ENCODE measurements around the gene ZNF581.

Gene ZNF581

DNA sequence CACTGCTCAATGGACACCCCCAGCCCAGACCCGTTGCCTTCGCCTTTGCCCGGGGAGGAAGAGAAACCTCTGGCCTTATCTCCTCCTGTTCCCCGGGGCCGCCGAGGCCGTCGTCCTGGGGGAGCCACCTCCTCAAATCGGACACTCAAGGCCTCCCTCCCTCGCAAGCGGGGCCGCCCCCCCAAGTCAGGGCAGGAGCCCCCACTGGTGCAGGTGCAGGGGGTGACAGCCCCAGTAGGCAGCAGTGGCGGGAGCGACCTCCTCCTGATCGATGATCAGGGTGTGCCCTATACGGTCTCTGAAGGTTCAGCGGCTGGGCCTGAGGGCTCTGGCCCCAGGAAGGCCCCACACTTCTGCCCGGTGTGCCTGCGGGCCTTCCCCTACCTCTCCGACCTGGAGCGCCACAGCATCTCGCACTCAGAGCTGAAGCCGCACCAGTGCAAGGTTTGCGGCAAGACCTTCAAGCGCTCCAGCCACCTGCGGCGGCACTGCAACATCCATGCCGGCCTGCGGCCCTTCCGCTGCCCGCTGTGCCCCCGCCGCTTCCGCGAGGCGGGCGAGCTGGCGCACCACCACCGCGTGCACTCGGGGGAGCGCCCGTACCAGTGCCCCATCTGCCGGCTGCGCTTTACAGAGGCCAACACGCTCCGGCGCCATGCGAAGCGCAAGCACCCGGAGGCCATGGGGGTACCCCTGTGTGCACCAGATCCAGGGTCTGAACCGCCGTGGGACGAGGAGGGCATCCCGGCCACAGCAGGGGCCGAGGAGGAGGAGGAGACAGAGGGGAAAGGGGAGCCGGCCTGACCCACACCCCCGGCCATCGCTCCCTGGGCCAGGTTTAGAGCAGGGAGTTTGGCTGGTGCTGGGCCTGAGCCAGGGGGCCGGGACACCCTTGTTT is 41.1 kb upstream of the ZNF581 start:
- Histone ChIP-seq H3K14ac (ENCODE audit: low read length in 2 of 2) (no peak overlapping the region), H2BK12ac (ENCODE audit: low read length in 2 of 2) (peak overlapping the region in 1 of 2 experiments; percentile 76), H4K8ac (ENCODE audit: low read length) (no peak overlapping the region), H2AFZ (ENCODE audit: low read depth, low read length) (no peak overlapping the region), H2BK15ac (ENCODE audit: low read depth, poor library complexity, severe bottlenecking) (peak overlapping the region; percentile 70), H3K4me2 (ENCODE audit: low read length, poor library complexity, severe bottlenecking) (no peak overlapping the region), H3K9ac (ENCODE audit: low read length) (no peak overlapping the region), H3K18ac (ENCODE audit: low read depth in 1 of 2, low read length in 2 of 2) (no peak overlapping the region), H3K36me3 (ENCODE audit: control insufficient read depth in 1 of 2, insufficient read depth in 2 of 2, low read depth in 1 of 2, low read length in 2 of 2) (peaks cover 8 to 26% of the 10 kb centered on the region in 2 experiments), H2AK5ac (ENCODE audit: low read length, severe bottlenecking) (peak overlapping the region; percentile 59), H3K27me3 (ENCODE audit: control insufficient read depth in 1 of 2, insufficient read depth in 1 of 2, low read length in 2 of 2) (no peaks in the 10 kb centered on the region), H2BK5ac (ENCODE audit: low read depth, low read length, poor library complexity, severe bottlenecking) (no peak overlapping the region), H3K4ac (ENCODE audit: low read depth in 1 of 2, low read length in 2 of 2) (peak overlapping the region in 1 of 2 experiments; percentile 36), H2BK120ac (ENCODE audit: low read depth, low read length) (no peak overlapping the region), H4K91ac (ENCODE audit: low read length) (peak overlapping the region; percentile 25), H3K4me3 (ENCODE audit: insufficient read depth in 1 of 2, low read depth in 1 of 2, low read length in 2 of 2) (no peak overlapping the region), H3K79me1 (replicated peaks; ENCODE audit: low read length, poor library complexity, severe bottlenecking) (peaks cover 36% of the 10 kb centered on the region), H3K27ac (ENCODE audit: low read length, poor library complexity, severe bottlenecking) (no peak overlapping the region), H3K23ac (ENCODE audit: low read length in 2 of 2) (no peak overlapping the region), H3K4me1 (ENCODE audit: control insufficient read depth, insufficient read depth, low read depth, low read length) (peaks cover 23% of the 10 kb centered on the region), H3K9me3 (ENCODE audit: control insufficient read depth, low read length) (no peaks in the 10 kb centered on the region)
- no peak for DNase-seq
- 97% methylated on average over 47 of the region's 60 CpGs for WGBS

DNA sequence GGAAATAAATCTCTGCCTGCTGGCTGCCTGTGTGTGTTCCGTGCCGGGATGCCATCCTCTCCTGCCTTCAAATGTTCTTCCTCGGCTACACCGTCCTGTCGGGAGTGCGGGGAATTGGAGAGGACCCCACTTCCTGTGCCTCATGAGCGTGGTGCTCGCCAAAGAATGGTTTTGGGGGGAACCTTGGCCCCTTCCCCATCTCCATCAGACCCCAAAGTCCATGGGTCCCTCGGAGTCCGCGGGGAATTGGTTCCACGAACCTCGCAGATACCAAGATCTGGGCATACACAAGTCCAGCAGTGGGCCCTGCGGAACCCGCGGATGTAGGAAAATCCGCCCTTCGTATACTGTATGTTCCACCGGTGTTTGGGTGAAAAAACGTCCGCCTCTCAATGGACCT is 40.3 kb upstream of the ZNF581 start:
- Histone ChIP-seq H3K23ac (ENCODE audit: low read length in 2 of 2) (no peak overlapping the region), H3K27me3 (ENCODE audit: control insufficient read depth in 1 of 2, insufficient read depth in 1 of 2, low read length in 2 of 2) (no peaks in the 10 kb centered on the region), H3K18ac (ENCODE audit: low read depth in 1 of 2, low read length in 2 of 2) (no peak overlapping the region), H3K4me3 (ENCODE audit: insufficient read depth in 1 of 2, low read depth in 1 of 2, low read length in 2 of 2) (no peak overlapping the region), H3K4ac (ENCODE audit: low read depth in 1 of 2, low read length in 2 of 2) (no peak overlapping the region), H2BK5ac (ENCODE audit: low read depth, low read length, poor library complexity, severe bottlenecking) (no peak overlapping the region), H3K27ac (ENCODE audit: low read length, poor library complexity, severe bottlenecking) (no peak overlapping the region), H3K4me1 (ENCODE audit: control insufficient read depth, insufficient read depth, low read depth, low read length) (peaks cover 22% of the 10 kb centered on the region), H4K8ac (ENCODE audit: low read length) (no peak overlapping the region), H2BK120ac (ENCODE audit: low read depth, low read length) (no peak overlapping the region), H2BK12ac (ENCODE audit: low read length in 2 of 2) (peak overlapping the region in 1 of 2 experiments; percentile 45), H4K91ac (ENCODE audit: low read length) (no peak overlapping the region), H3K79me1 (replicated peaks; ENCODE audit: low read length, poor library complexity, severe bottlenecking) (peaks cover 30% of the 10 kb centered on the region), H2BK15ac (ENCODE audit: low read depth, poor library complexity, severe bottlenecking) (peak overlapping the region; percentile 45), H3K36me3 (ENCODE audit: control insufficient read depth in 1 of 2, insufficient read depth in 2 of 2, low read depth in 1 of 2, low read length in 2 of 2) (peaks cover 13 to 20% of the 10 kb centered on the region in 2 experiments), H3K9me3 (ENCODE audit: control insufficient read depth, low read length) (no peaks in the 10 kb centered on the region), H3K4me2 (ENCODE audit: low read length, poor library complexity, severe bottlenecking) (no peak overlapping the region), H2AFZ (ENCODE audit: low read depth, low read length) (no peak overlapping the region), H2AK5ac (ENCODE audit: low read length, severe bottlenecking) (peak overlapping the region; percentile 82), H3K9ac (ENCODE audit: low read length) (no peak overlapping the region), H3K14ac (ENCODE audit: low read length in 2 of 2) (no peak overlapping the region)
- WGBS: 97% methylated on average over 21 of the region's 21 CpGs
- DNase-seq: no peak

DNA sequence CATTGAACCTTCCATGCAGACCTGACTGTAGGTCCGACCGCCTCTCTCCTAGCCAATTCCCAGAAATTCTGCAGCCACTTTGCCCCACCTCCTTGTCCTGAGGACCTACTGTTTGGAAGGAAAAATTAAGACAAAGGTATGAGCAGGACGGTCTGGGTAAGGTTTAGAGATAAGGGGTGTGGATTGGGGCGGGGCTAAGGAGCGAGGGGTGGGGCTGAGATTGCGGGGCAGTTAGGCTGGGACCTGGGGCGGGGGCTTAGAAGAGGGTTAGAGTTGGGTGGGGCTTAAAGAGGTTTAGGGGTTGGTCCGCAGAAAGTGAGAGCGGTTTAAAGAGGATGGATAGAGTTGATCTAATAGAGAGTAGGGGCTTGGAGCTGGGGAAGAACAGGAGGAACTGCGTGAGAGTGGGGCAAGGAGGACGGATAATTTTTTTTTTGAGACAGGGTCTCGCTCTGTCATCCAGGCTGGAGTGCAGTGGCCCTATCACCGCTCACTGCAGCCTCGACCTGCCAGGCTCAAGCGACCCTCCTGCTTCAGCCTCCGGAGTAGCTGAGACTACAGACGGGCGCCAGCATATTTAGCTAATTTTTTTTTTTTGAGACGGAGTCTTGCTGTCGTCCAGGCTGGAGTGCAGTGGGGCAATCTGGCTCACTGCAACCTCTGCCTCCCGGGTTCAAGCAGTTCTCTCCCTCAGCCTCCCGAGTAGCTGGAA is 39.7 kb upstream of the ZNF581 start:
- Histone ChIP-seq H3K23ac (ENCODE audit: low read length in 2 of 2) (no peak overlapping the region), H3K4me1 (ENCODE audit: control insufficient read depth, insufficient read depth, low read depth, low read length) (peaks cover 22% of the 10 kb centered on the region), H3K27ac (ENCODE audit: low read length, poor library complexity, severe bottlenecking) (peak overlapping the region; percentile 1), H4K8ac (ENCODE audit: low read length) (no peak overlapping the region), H3K36me3 (ENCODE audit: control insufficient read depth in 1 of 2, insufficient read depth in 2 of 2, low read depth in 1 of 2, low read length in 2 of 2) (peaks cover 15 to 20% of the 10 kb centered on the region in 2 experiments), H3K4ac (ENCODE audit: low read depth in 1 of 2, low read length in 2 of 2) (no peak overlapping the region), H3K27me3 (ENCODE audit: control insufficient read depth in 1 of 2, insufficient read depth in 1 of 2, low read length in 2 of 2) (no peaks in the 10 kb centered on the region), H2AK5ac (ENCODE audit: low read length, severe bottlenecking) (peak overlapping the region; percentile 82), H3K4me2 (ENCODE audit: low read length, poor library complexity, severe bottlenecking) (no peak overlapping the region), H2BK5ac (ENCODE audit: low read depth, low read length, poor library complexity, severe bottlenecking) (peak overlapping the region; percentile 57), H4K91ac (ENCODE audit: low read length) (peak overlapping the region; percentile 41), H2BK12ac (ENCODE audit: low read length in 2 of 2) (peak overlapping the region in 1 of 2 experiments; percentile 68), H2BK15ac (ENCODE audit: low read depth, poor library complexity, severe bottlenecking) (peak overlapping the region; percentile 40), H2AFZ (ENCODE audit: low read depth, low read length) (no peak overlapping the region), H3K18ac (ENCODE audit: low read depth in 1 of 2, low read length in 2 of 2) (no peak overlapping the region), H3K9me3 (ENCODE audit: control insufficient read depth, low read length) (no peaks in the 10 kb centered on the region), H3K14ac (ENCODE audit: low read length in 2 of 2) (no peak overlapping the region), H3K79me1 (replicated peaks; ENCODE audit: low read length, poor library complexity, severe bottlenecking) (peaks cover 26% of the 10 kb centered on the region), H3K4me3 (ENCODE audit: insufficient read depth in 1 of 2, low read depth in 1 of 2, low read length in 2 of 2) (no peak overlapping the region), H2BK120ac (ENCODE audit: low read depth, low read length) (no peak overlapping the region), H3K9ac (ENCODE audit: low read length) (no peak overlapping the region)
- DNase-seq: no peak
- WGBS: 87% methylated on average over 20 of the region's 22 CpGs

DNA sequence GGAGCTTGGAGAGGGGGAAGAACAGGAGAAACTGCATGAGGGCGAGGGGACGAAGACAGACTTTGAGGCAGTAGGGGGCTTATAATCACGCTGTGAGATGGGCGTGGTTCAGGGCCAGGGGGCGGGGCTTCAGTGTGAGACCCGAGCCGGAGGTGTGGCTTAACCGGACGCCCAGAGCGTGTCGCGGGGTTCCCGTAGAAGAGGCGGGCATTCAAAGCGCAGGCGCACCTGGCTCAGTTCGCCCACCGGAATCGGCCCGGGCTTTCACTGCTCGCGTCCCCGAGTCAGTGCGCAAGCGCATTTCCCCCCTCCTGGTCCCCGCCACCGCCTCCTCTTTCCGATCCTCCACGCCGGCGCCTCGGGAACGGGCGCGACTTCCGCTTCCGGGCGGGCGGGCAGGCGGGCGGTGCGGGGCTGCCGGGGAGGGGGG is 38.2 kb upstream of the ZNF581 start:
- H2BK15ac ChIP-seq (ENCODE audit: low read depth, poor library complexity, severe bottlenecking): no peak overlapping the region
- peak overlapping the region; percentile 73 for H4K8ac ChIP-seq (ENCODE audit: low read length)
- peak overlapping the region; percentile 76 for H3K9ac ChIP-seq (ENCODE audit: low read length)
- H2BK12ac ChIP-seq (ENCODE audit: low read length in 2 of 2): no peak overlapping the region
- no peak overlapping the region for H3K14ac ChIP-seq (ENCODE audit: low read length in 2 of 2)
- H3K4ac ChIP-seq (ENCODE audit: low read depth in 1 of 2, low read length in 2 of 2): no peak overlapping the region
- H3K36me3 ChIP-seq (ENCODE audit: control insufficient read depth in 1 of 2, insufficient read depth in 2 of 2, low read depth in 1 of 2, low read length in 2 of 2): peaks cover 27 to 30% of the 10 kb centered on the region in 2 experiments
- no peaks in the 10 kb centered on the region for H3K27me3 ChIP-seq (ENCODE audit: control insufficient read depth in 1 of 2, insufficient read depth in 1 of 2, low read length in 2 of 2)
- H2BK120ac ChIP-seq (ENCODE audit: low read depth, low read length): no peak overlapping the region
- no peak overlapping the region for H2AFZ ChIP-seq (ENCODE audit: low read depth, low read length)
- H3K4me1 ChIP-seq (ENCODE audit: control insufficient read depth, insufficient read depth, low read depth, low read length): peaks cover 22% of the 10 kb centered on the region
- H3K4me3 ChIP-seq (ENCODE audit: insufficient read depth in 1 of 2, low read depth in 1 of 2, low read length in 2 of 2): peak overlapping the region; percentile 70 to 83
- H3K4me2 ChIP-seq (ENCODE audit: low read length, poor library complexity, severe bottlenecking): peak overlapping the region; percentile 24
- peak overlapping the region; percentile 55 to 84 for H3K18ac ChIP-seq (ENCODE audit: low read depth in 1 of 2, low read length in 2 of 2)
- H4K91ac ChIP-seq (ENCODE audit: low read length): no peak overlapping the region
- peak; percentile 98 for DNase-seq
- peaks cover 32% of the 10 kb centered on the region for H3K79me1 ChIP-seq (replicated peaks; ENCODE audit: low read length, poor library complexity, severe bottlenecking)
- WGBS: 0% methylated on average over 20 of the region's 43 CpGs
- no peak overlapping the region for H2BK5ac ChIP-seq (ENCODE audit: low read depth, low read length, poor library complexity, severe bottlenecking)
- peak overlapping the region in 1 of 2 experiments; percentile 15 for H3K23ac ChIP-seq (ENCODE audit: low read length in 2 of 2)
- peak overlapping the region; percentile 99 for H3K27ac ChIP-seq (ENCODE audit: low read length, poor library complexity, severe bottlenecking)
- no peak overlapping the region for H2AK5ac ChIP-seq (ENCODE audit: low read length, severe bottlenecking)
- H3K9me3 ChIP-seq (ENCODE audit: control insufficient read depth, low read length): peaks cover 4% of the 10 kb centered on the region

Data from mesenchymal stem cell (in vitro differentiated cells and primary cell).